Memory B cell (primary cell): Measurements from ENCODE around the gene GPR157.

Experiments
- ATAC-seq: fragments of 150-1000 bp; cut with Tn5 transposase; 2 replicates; pipeline ENCODE4 v1.10.0; 2021; ENCODE audit warnings: low read depth, mild to moderate bottlenecking, moderate library complexity
- DNase-seq, 2 donors: peaks; one replicate each; pipeline ENCODE4 v3.0.0; 2022; ENCODE audit warnings: low spot score in 2 of 2
- H3K27ac Mint-ChIP-seq: one replicate; pipeline ENCODE4 v1.8.0; 2022; ENCODE audit warnings: mild to moderate bottlenecking, moderate library complexity, mixed read lengths
- H3K27me3 Mint-ChIP-seq: one replicate; pipeline ENCODE4 v1.8.0; 2022; ENCODE audit warnings: mixed read lengths
- H3K36me3 Mint-ChIP-seq: one replicate; pipeline ENCODE4 v1.8.0; 2022; ENCODE audit warnings: mild to moderate bottlenecking, mixed read lengths
- H3K4me1 Mint-ChIP-seq: one replicate; pipeline ENCODE4 v1.8.0; 2022; ENCODE audit warnings: mixed read lengths
- H3K4me3 Mint-ChIP-seq: one replicate; pipeline ENCODE4 v1.8.0; 2022; ENCODE audit warnings: mild to moderate bottlenecking, moderate library complexity, mixed read lengths
- H3K9me3 Mint-ChIP-seq: one replicate; pipeline ENCODE4 v1.8.0; 2022; ENCODE audit warnings: mixed read lengths

Gene GPR157

GRCh38 chr1:9119745-9120144, 9.2 kb downstream of the GPR157 start:
- Mint-ChIP-seq H3K4me1 (peaks cover 18% of the 10 kb centered on the region), H3K9me3 (no peaks in the 10 kb centered on the region), H3K36me3 (peaks cover 2% of the 10 kb centered on the region), H3K27me3 (no peaks in the 10 kb centered on the region), H3K4me3 (no peak overlapping the region), H3K27ac (no peak overlapping the region)
- no peak for DNase-seq
- peak; percentile 30 for ATAC-seq

GRCh38 chr1:9118186-9118585, 10.7 kb downstream of the GPR157 start:
- no peak overlapping the region for H3K4me3 Mint-ChIP-seq
- peaks cover 20% of the 10 kb centered on the region for H3K4me1 Mint-ChIP-seq
- H3K9me3 Mint-ChIP-seq: no peaks in the 10 kb centered on the region
- peaks cover 4% of the 10 kb centered on the region for H3K36me3 Mint-ChIP-seq
- H3K27me3 Mint-ChIP-seq: no peaks in the 10 kb centered on the region
- DNase-seq (no peak), ATAC-seq (no peak)
- no peak overlapping the region for H3K27ac Mint-ChIP-seq

GRCh38 chr1:9115351-9116205, 13.3 kb downstream of the GPR157 start:
- Mint-ChIP-seq H3K27me3 (no peaks in the 10 kb centered on the region), H3K27ac (no peak overlapping the region), H3K4me3 (no peak overlapping the region), H3K9me3 (no peaks in the 10 kb centered on the region), H3K4me1 (peaks cover 12% of the 10 kb centered on the region), H3K36me3 (peaks cover 4% of the 10 kb centered on the region)
- no peak for DNase-seq
- no peak for ATAC-seq

- Mint-ChIP-seq H3K27me3 (no peaks in the 10 kb centered on the region), H3K4me3 (no peak overlapping the region), H3K36me3 (peaks cover 4% of the 10 kb centered on the region), H3K9me3 (no peaks in the 10 kb centered on the region), H3K27ac (no peak overlapping the region), H3K4me1 (peaks cover 4% of the 10 kb centered on the region)
- DNase-seq: no peak
- no peak for ATAC-seq
Measured at GRCh38 chr1:9112961-9113880, 15.7 kb downstream of the GPR157 start.

- H3K4me3 Mint-ChIP-seq: no peak overlapping the region
- peaks cover 4% of the 10 kb centered on the region for H3K4me1 Mint-ChIP-seq
- H3K9me3 Mint-ChIP-seq: no peaks in the 10 kb centered on the region
- peaks cover 6% of the 10 kb centered on the region for H3K36me3 Mint-ChIP-seq
- no peak for ATAC-seq
- no peaks in the 10 kb centered on the region for H3K27me3 Mint-ChIP-seq
- no peak for DNase-seq
- no peak overlapping the region for H3K27ac Mint-ChIP-seq
Measured at GRCh38 chr1:9111957-9112356, 16.9 kb downstream of the GPR157 start.

GRCh38 chr1:9111357-9111691, 17.6 kb downstream of the GPR157 start:
- Mint-ChIP-seq H3K36me3 (peaks cover 8% of the 10 kb centered on the region), H3K4me1 (peaks cover 4% of the 10 kb centered on the region), H3K9me3 (no peaks in the 10 kb centered on the region), H3K27ac (no peak overlapping the region), H3K27me3 (no peaks in the 10 kb centered on the region), H3K4me3 (no peak overlapping the region)
- no peak for ATAC-seq
- no peak for DNase-seq

GRCh38 chr1:9110669-9111356, 18.1 kb downstream of the GPR157 start:
- peaks cover 8% of the 10 kb centered on the region for H3K36me3 Mint-ChIP-seq
- H3K27ac Mint-ChIP-seq: no peak overlapping the region

GRCh38 chr1:9108056-9108665, 20.7 kb downstream of the GPR157 start:
- Mint-ChIP-seq H3K4me3 (no peak overlapping the region), H3K27me3 (no peaks in the 10 kb centered on the region), H3K36me3 (peaks cover 9% of the 10 kb centered on the region), H3K4me1 (no peaks in the 10 kb centered on the region), H3K27ac (no peak overlapping the region), H3K9me3 (no peaks in the 10 kb centered on the region)
- DNase-seq (no peak), ATAC-seq (no peak)

More at GRCh38 chr1:9110669-9111356, 18.1 kb downstream of the GPR157 start:
- DNase-seq (peak; percentile 81 to 86), ATAC-seq (peak; percentile 83)
- H3K4me1 Mint-ChIP-seq: peaks cover 3% of the 10 kb centered on the region
- no peaks in the 10 kb centered on the region for H3K27me3 Mint-ChIP-seq
- no peak overlapping the region for H3K4me3 Mint-ChIP-seq
- no peaks in the 10 kb centered on the region for H3K9me3 Mint-ChIP-seq

GRCh38 chr1:9107136-9107535, 21.8 kb downstream of the GPR157 start:
- H3K4me3 Mint-ChIP-seq: no peak overlapping the region
- ATAC-seq (no peak), DNase-seq (no peak)
- H3K36me3 Mint-ChIP-seq: peaks cover 12% of the 10 kb centered on the region
- no peaks in the 10 kb centered on the region for H3K9me3 Mint-ChIP-seq
- no peaks in the 10 kb centered on the region for H3K4me1 Mint-ChIP-seq
- H3K27me3 Mint-ChIP-seq: no peaks in the 10 kb centered on the region
- H3K27ac Mint-ChIP-seq: no peak overlapping the region

GRCh38 chr1:9106286-9106685, 22.6 kb downstream of the GPR157 start:
- no peak overlapping the region for H3K27ac Mint-ChIP-seq
- ATAC-seq (no peak), DNase-seq (no peak)
- no peak overlapping the region for H3K4me3 Mint-ChIP-seq
- no peaks in the 10 kb centered on the region for H3K9me3 Mint-ChIP-seq
- peaks cover 12% of the 10 kb centered on the region for H3K36me3 Mint-ChIP-seq
- H3K4me1 Mint-ChIP-seq: no peaks in the 10 kb centered on the region
- H3K27me3 Mint-ChIP-seq: no peaks in the 10 kb centered on the region

- H3K27ac Mint-ChIP-seq: no peak overlapping the region
- H3K4me3 Mint-ChIP-seq: no peak overlapping the region
- no peaks in the 10 kb centered on the region for H3K4me1 Mint-ChIP-seq
- peaks cover 12% of the 10 kb centered on the region for H3K36me3 Mint-ChIP-seq
- no peaks in the 10 kb centered on the region for H3K27me3 Mint-ChIP-seq
- ATAC-seq (no peak), DNase-seq (no peak)
- H3K9me3 Mint-ChIP-seq: no peaks in the 10 kb centered on the region
Measured at GRCh38 chr1:9105336-9105867, 23.5 kb downstream of the GPR157 start.

GRCh38 chr1:9101510-9102146, 27.3 kb downstream of the GPR157 start:
- Mint-ChIP-seq H3K27ac (no peak overlapping the region), H3K36me3 (peaks cover 7% of the 10 kb centered on the region), H3K9me3 (no peaks in the 10 kb centered on the region)

GRCh38 chr1:9100471-9101043, 28.3 kb downstream of the GPR157 start:
- Mint-ChIP-seq H3K9me3 (no peaks in the 10 kb centered on the region), H3K27ac (no peak overlapping the region), H3K4me1 (no peaks in the 10 kb centered on the region), H3K27me3 (no peaks in the 10 kb centered on the region), H3K4me3 (no peak overlapping the region), H3K36me3 (peaks cover 7% of the 10 kb centered on the region)
- ATAC-seq (no peak), DNase-seq (no peak)

More at GRCh38 chr1:9101510-9102146, 27.3 kb downstream of the GPR157 start:
- H3K4me1 Mint-ChIP-seq: no peaks in the 10 kb centered on the region
- no peak overlapping the region for H3K4me3 Mint-ChIP-seq
- DNase-seq (peak; percentile 37), ATAC-seq (peak; percentile 88)
- H3K27me3 Mint-ChIP-seq: no peaks in the 10 kb centered on the region
